ENCODE measurements around the gene ZBTB20.

Gene ZBTB20

DNA sequence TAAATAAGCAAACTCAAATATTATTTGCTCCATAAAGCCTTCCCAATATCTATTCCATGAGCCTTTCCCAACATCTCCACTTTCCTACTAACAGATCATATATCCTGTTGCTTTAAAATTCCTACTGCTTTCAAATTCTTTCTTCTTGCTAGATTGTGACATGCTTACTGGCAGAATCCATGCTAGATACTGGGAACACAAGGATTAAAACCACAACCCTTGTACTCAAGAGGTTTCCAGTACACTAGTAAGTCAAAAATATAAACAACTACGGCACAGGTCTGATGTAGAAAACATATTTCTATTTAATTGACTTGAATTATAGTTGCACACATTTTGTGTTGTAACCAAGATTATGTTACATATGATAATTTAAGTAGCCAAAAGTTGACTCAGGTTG, 275.0 kb downstream of the ZBTB20 start:
- Histone ChIP-seq H3K4me1 (ENCODE audit: control insufficient read depth, insufficient read depth, low read length, poor library complexity, severe bottlenecking) (no peaks in the 10 kb centered on the region), H3K36me3 (ENCODE audit: control insufficient read depth, insufficient read depth, low read length) (no peaks in the 10 kb centered on the region), H3K4me3 (ENCODE audit: extremely low read depth, insufficient read depth, low read length, poor library complexity, severe bottlenecking) (no peak overlapping the region), H3K27ac (ENCODE audit: low read depth, low read length, severe bottlenecking) (no peak overlapping the region), H3K9me3 (ENCODE audit: control insufficient read depth, low read length) (no peaks in the 10 kb centered on the region)
- no CpG with 5 or more reads among the region's 1 CpG for WGBS, 2 experiments (ENCODE audit: insufficient coverage in 2 of 2)

- Histone ChIP-seq H3K9me3 (ENCODE audit: control insufficient read depth, low read length) (no peaks in the 10 kb centered on the region), H3K4me1 (ENCODE audit: control insufficient read depth, insufficient read depth, low read length, poor library complexity, severe bottlenecking) (no peaks in the 10 kb centered on the region), H3K27ac (ENCODE audit: low read depth, low read length, severe bottlenecking) (no peak overlapping the region), H3K36me3 (ENCODE audit: control insufficient read depth, insufficient read depth, low read length) (no peaks in the 10 kb centered on the region), H3K4me3 (ENCODE audit: extremely low read depth, insufficient read depth, low read length, poor library complexity, severe bottlenecking) (no peak overlapping the region)
- WGBS, 2 experiments (ENCODE audit: insufficient coverage in 2 of 2), result no CpG with 5 or more reads among the region's 4 CpGs
These were observed 279.1 kb downstream of the ZBTB20 start for GRCh38 chr3:114867835-114868503.

DNA sequence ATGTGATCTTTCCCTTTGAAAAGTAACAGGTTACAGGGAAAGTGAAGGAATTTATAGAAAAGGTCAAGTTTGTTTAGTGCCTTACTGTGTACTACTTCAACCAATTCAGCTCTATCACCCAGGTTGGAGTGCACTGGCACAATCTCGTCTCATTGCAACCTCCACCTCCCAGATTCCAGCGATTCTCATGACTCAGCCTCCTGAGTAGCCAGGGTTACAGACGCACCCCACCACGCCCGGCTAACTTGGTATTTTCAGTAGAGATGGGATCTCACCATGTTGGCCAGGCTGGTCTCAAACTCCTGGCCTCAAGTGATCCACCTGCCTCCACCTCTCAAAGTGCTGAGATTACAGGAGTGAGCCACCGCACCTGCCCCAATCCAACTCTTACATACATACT, 279.7 kb downstream of the ZBTB20 start:
- Histone ChIP-seq H3K27ac (ENCODE audit: low read depth, low read length, severe bottlenecking) (no peak overlapping the region), H3K36me3 (ENCODE audit: control insufficient read depth, insufficient read depth, low read length) (no peaks in the 10 kb centered on the region), H3K9me3 (ENCODE audit: control insufficient read depth, low read length) (no peaks in the 10 kb centered on the region), H3K4me3 (ENCODE audit: extremely low read depth, insufficient read depth, low read length, poor library complexity, severe bottlenecking) (no peak overlapping the region), H3K4me1 (ENCODE audit: control insufficient read depth, insufficient read depth, low read length, poor library complexity, severe bottlenecking) (no peaks in the 10 kb centered on the region)
- WGBS, 2 experiments (ENCODE audit: insufficient coverage in 2 of 2), result 83 to 96% methylated on average over 4 to 5 of the region's 6 CpGs

DNA sequence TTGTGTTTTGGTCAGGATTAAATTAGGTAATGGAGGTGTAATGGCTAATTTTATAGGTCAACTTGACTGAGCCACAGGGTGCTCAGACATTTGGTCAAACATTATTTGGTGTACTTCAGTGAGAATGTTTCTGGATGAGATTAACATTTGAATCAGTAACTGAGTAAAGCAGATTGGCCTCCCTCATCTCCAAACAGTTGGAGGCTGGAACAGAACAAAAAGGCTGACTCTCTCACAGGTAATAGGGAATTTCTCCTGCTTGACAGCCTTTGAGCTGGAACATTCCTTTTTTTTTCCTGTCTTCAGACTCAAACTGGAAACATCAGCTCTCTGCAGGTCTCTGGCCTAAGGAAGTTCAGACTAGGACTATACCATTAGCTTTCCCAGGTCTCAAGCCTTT, 280.7 kb downstream of the ZBTB20 start:
- Histone ChIP-seq H3K9me3 (ENCODE audit: control insufficient read depth, low read length) (no peaks in the 10 kb centered on the region), H3K36me3 (ENCODE audit: control insufficient read depth, insufficient read depth, low read length) (no peaks in the 10 kb centered on the region)

DNA sequence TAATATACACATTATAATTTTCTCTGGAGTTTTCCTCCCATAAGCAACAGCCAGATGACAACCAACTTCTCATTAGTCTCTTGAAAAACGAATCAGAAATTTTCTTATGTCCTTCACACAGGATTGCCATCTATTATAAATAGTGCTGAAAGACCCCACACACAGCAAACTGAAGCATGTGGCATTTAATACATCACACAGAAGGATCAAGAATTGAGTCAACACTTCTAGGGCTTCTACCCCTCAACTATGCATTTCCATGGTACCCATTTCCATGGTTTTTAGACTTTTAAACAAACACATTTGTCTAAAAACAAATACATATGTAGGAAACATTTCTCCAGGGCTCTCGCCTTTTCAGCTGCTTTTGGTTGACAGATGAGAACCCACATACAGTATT, 282.1 kb downstream of the ZBTB20 start:
- H3K27ac ChIP-seq (ENCODE audit: low read depth, low read length, severe bottlenecking), result no peak overlapping the region
- H3K4me3 ChIP-seq (ENCODE audit: extremely low read depth, insufficient read depth, low read length, poor library complexity, severe bottlenecking), result no peak overlapping the region
- H3K36me3 ChIP-seq (ENCODE audit: control insufficient read depth, insufficient read depth, low read length), result no peaks in the 10 kb centered on the region
- no peaks in the 10 kb centered on the region for H3K4me1 ChIP-seq (ENCODE audit: control insufficient read depth, insufficient read depth, low read length, poor library complexity, severe bottlenecking)
- WGBS, 2 experiments (ENCODE audit: insufficient coverage in 2 of 2), result 80% methylated on average over 1 of the region's 2 CpGs
- no peaks in the 10 kb centered on the region for H3K9me3 ChIP-seq (ENCODE audit: control insufficient read depth, low read length)

More for the DNA sequence above, 280.7 kb downstream of the ZBTB20 start:
- Histone ChIP-seq H3K27ac (ENCODE audit: low read depth, low read length, severe bottlenecking) (no peak overlapping the region), H3K4me3 (ENCODE audit: extremely low read depth, insufficient read depth, low read length, poor library complexity, severe bottlenecking) (no peak overlapping the region), H3K4me1 (ENCODE audit: control insufficient read depth, insufficient read depth, low read length, poor library complexity, severe bottlenecking) (no peaks in the 10 kb centered on the region)

GRCh38 chr3:114863848-114864247, 283.2 kb downstream of the ZBTB20 start:
- H3K4me3 ChIP-seq (ENCODE audit: extremely low read depth, insufficient read depth, low read length, poor library complexity, severe bottlenecking), result no peak overlapping the region
- H3K4me1 ChIP-seq (ENCODE audit: control insufficient read depth, insufficient read depth, low read length, poor library complexity, severe bottlenecking), result no peaks in the 10 kb centered on the region
- no peaks in the 10 kb centered on the region for H3K9me3 ChIP-seq (ENCODE audit: control insufficient read depth, low read length)
- no peaks in the 10 kb centered on the region for H3K36me3 ChIP-seq (ENCODE audit: control insufficient read depth, insufficient read depth, low read length)
- no peak overlapping the region for H3K27ac ChIP-seq (ENCODE audit: low read depth, low read length, severe bottlenecking)
- WGBS, 2 experiments (ENCODE audit: insufficient coverage in 2 of 2), result no CpG with 5 or more reads among the region's 1 CpG

- 88 to 100% methylated on average over 1 of the region's 2 CpGs for WGBS, 2 experiments (ENCODE audit: insufficient coverage in 2 of 2)
- H3K4me1 ChIP-seq (ENCODE audit: control insufficient read depth, insufficient read depth, low read length, poor library complexity, severe bottlenecking), result no peaks in the 10 kb centered on the region
- H3K36me3 ChIP-seq (ENCODE audit: control insufficient read depth, insufficient read depth, low read length), result no peaks in the 10 kb centered on the region
- no peaks in the 10 kb centered on the region for H3K9me3 ChIP-seq (ENCODE audit: control insufficient read depth, low read length)
- H3K4me3 ChIP-seq (ENCODE audit: extremely low read depth, insufficient read depth, low read length, poor library complexity, severe bottlenecking), result no peak overlapping the region
- no peak overlapping the region for H3K27ac ChIP-seq (ENCODE audit: low read depth, low read length, severe bottlenecking)
These were observed 285.4 kb downstream of the ZBTB20 start for GRCh38 chr3:114861666-114862065.

- no peak overlapping the region for H3K27ac ChIP-seq (ENCODE audit: low read depth, low read length, severe bottlenecking)
- H3K4me3 ChIP-seq (ENCODE audit: extremely low read depth, insufficient read depth, low read length, poor library complexity, severe bottlenecking), result no peak overlapping the region
- H3K4me1 ChIP-seq (ENCODE audit: control insufficient read depth, insufficient read depth, low read length, poor library complexity, severe bottlenecking), result no peaks in the 10 kb centered on the region
- no CpG with 5 or more reads among the region's 2 CpGs for WGBS, 2 experiments (ENCODE audit: insufficient coverage in 2 of 2)
- H3K9me3 ChIP-seq (ENCODE audit: control insufficient read depth, low read length), result no peaks in the 10 kb centered on the region
- no peaks in the 10 kb centered on the region for H3K36me3 ChIP-seq (ENCODE audit: control insufficient read depth, insufficient read depth, low read length)
These were observed 286.6 kb downstream of the ZBTB20 start for GRCh38 chr3:114860531-114860930.

DNA sequence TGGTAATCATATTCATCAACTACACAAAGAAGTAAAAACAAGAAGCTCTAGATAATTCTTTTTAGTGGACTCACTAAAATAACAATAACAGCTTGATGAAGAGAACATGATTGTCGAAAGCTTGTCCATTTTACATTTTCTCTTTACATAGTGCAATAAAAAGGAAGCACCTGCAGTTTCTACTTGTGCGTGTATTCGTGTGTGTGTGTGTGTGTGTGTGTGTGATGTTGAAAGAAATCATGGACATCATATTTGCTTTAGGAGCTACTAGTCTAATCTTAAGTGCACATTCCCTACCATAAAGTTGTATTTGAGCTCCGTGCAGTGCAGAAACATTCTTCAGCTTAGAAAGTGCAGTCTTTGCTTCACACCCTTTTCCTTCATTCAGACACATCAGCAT, 288.8 kb downstream of the ZBTB20 start:
- Histone ChIP-seq H3K9me3 (ENCODE audit: control insufficient read depth, low read length) (no peaks in the 10 kb centered on the region), H3K4me1 (ENCODE audit: control insufficient read depth, insufficient read depth, low read length, poor library complexity, severe bottlenecking) (no peaks in the 10 kb centered on the region), H3K27ac (ENCODE audit: low read depth, low read length, severe bottlenecking) (no peak overlapping the region), H3K4me3 (ENCODE audit: extremely low read depth, insufficient read depth, low read length, poor library complexity, severe bottlenecking) (no peak overlapping the region), H3K36me3 (ENCODE audit: control insufficient read depth, insufficient read depth, low read length) (no peaks in the 10 kb centered on the region)
- WGBS, 2 experiments (ENCODE audit: insufficient coverage in 2 of 2), result 57 to 71% methylated on average over 1 of the region's 4 CpGs

- Histone ChIP-seq H3K36me3 (ENCODE audit: control insufficient read depth, insufficient read depth, low read length) (no peaks in the 10 kb centered on the region), H3K4me1 (ENCODE audit: control insufficient read depth, insufficient read depth, low read length, poor library complexity, severe bottlenecking) (no peaks in the 10 kb centered on the region), H3K9me3 (ENCODE audit: control insufficient read depth, low read length) (no peaks in the 10 kb centered on the region), H3K4me3 (ENCODE audit: extremely low read depth, insufficient read depth, low read length, poor library complexity, severe bottlenecking) (no peak overlapping the region), H3K27ac (ENCODE audit: low read depth, low read length, severe bottlenecking) (no peak overlapping the region)
- 70% methylated on average over 2 of the region's 6 CpGs; no CpG with 5 or more reads in 1 of the 2 experiments for WGBS, 2 experiments (ENCODE audit: insufficient coverage in 2 of 2)
These were observed 289.8 kb downstream of the ZBTB20 start for GRCh38 chr3:114857299-114857701.

GRCh38 chr3:114856835-114857234, 290.3 kb downstream of the ZBTB20 start:
- WGBS, 2 experiments (ENCODE audit: insufficient coverage in 2 of 2), result no CpG with 5 or more reads among the region's 1 CpG
- no peaks in the 10 kb centered on the region for H3K9me3 ChIP-seq (ENCODE audit: control insufficient read depth, low read length)
- H3K36me3 ChIP-seq (ENCODE audit: control insufficient read depth, insufficient read depth, low read length), result no peaks in the 10 kb centered on the region
- H3K4me3 ChIP-seq (ENCODE audit: extremely low read depth, insufficient read depth, low read length, poor library complexity, severe bottlenecking), result no peak overlapping the region
- no peaks in the 10 kb centered on the region for H3K4me1 ChIP-seq (ENCODE audit: control insufficient read depth, insufficient read depth, low read length, poor library complexity, severe bottlenecking)
- H3K27ac ChIP-seq (ENCODE audit: low read depth, low read length, severe bottlenecking), result no peak overlapping the region
